ENCODE results near the gene TMPRSS15.

DNA sequence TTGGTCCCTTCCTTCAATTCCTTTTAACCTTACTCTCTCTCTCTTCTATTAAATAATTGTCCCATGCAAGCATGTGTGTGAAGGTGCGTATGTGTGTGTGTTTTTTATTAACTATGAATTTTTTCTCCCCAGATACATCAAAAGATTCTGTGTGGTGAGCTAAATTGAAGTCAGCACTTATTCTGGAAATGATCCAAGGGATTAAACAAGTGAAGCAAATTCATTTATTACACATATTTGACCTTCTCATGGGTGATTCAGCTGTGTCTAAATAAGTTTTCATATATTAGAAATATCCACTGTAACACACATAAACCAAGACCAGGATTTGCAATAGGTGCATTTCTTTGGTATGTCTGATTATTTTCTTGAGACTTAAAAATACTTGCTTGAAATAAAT is 134.7 kb downstream of the TMPRSS15 start:
- TF ChIP-seq POLR2A (IDR thresholded peaks at IDR 0.05) (no peak), CTCF (IDR thresholded peaks at IDR 0.05) (no peak)

Measured in thyroid gland (tissue), 4 donors.